Measurements from ENCODE around the gene GNL1.

DNA sequence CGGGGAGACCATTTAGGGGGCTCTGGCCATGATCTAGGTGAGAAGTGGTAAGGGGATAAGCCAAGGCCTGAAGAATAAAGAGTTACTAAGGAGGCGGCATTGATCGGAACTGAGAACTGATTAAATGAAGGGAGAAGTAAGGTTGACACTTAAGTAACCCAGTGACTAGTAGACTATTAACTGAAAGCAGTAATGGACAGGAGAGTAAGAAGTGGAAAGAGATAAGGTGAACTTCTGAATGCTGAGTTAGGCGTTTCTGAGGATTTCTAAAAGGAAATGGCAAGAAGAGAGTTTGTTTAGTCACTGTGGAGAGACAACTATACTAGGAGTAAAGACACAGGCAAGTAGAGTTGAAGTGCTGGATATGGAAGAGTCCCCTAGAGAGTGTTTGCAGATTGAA, 16.8 kb upstream of the GNL1 start:
- TF ChIP-seq NCOA2 (IDR thresholded peaks at IDR 0.05; ENCODE audit: partially characterized antibody in 2 of 2) (no peak), CBFB (CRISPR knock-in tag; IDR thresholded peaks at IDR 0.05) (no peak), CTCF (IDR thresholded peaks at IDR 0.05 in 2 of 3, conservative IDR thresholded peaks at IDR 0.05 in 1 of 3; ENCODE audit: insufficient read depth in 2 of 3, low read depth in 1 of 3, low read length in 3 of 3) (no peak), RFX1 (IDR thresholded peaks at IDR 0.05) (no peak), POLR2A (conservative IDR thresholded peaks at IDR 0.05) (no peak), NR2C2 (CRISPR knock-in tag; IDR thresholded peaks at IDR 0.05) (no peak), NR2C2 (tag; IDR thresholded peaks at IDR 0.05) (no peak), POLR3A (IDR thresholded peaks at IDR 0.05; ENCODE audit: borderline replicate concordance, extremely low read depth, insufficient read depth, insufficient read length) (no peak)
- TF ChIP-seq, protein P1, sequence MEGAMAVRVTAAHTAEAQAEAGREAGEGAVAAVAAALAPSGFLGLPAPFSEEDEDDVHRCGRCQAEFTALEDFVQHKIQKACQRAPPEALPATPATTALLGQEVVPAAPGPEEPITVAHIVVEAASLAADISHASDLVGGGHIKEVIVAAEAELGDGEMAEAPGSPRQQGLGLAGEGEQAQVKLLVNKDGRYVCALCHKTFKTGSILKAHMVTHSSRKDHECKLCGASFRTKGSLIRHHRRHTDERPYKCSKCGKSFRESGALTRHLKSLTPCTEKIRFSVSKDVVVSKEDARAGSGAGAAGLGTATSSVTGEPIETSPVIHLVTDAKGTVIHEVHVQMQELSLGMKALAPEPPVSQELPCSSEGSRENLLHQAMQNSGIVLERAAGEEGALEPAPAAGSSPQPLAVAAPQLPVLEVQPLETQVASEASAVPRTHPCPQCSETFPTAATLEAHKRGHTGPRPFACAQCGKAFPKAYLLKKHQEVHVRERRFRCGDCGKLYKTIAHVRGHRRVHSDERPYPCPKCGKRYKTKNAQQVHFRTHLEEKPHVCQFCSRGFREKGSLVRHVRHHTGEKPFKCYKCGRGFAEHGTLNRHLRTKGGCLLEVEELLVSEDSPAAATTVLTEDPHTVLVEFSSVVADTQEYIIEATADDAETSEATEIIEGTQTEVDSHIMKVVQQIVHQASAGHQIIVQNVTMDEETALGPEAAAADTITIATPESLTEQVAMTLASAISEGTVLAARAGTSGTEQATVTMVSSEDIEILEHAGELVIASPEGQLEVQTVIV (CRISPR knock-in tag; IDR thresholded peaks at IDR 0.05; ENCODE audit: borderline replicate concordance), result no peak

Measured in K562 (cell line).